HL-60 (cell line): ENCODE results near the gene RSPH1.

Experiments
- DNase-seq, 2 experiments: peaks; one replicate each; pipeline ENCODE4 v3.0.0-alpha.2; 2010 to 2020; ENCODE audit warnings: low read depth in 1 of 2, low spot score in 1 of 2
- H3K27ac ChIP-seq: fragments of 250-450 bp; sonication (Bioruptor Pico); replicated peaks from 2 replicates; pipeline ENCODE4 v1.5.1; 2020; ENCODE audit warnings: mild to moderate bottlenecking, moderate library complexity
- H3K27me3 ChIP-seq: fragments of 250-450 bp; sonication (Bioruptor Pico); 2 replicates; pipeline ENCODE4 v1.5.1; 2021; ENCODE audit warnings: mild to moderate bottlenecking, moderate library complexity; ENCODE audit not compliant: insufficient read depth, poor library complexity, severe bottlenecking
- H3K4me3 ChIP-seq: replicated peaks from 2 replicates; pipeline ENCODE4 v1.5.1; 2011; ENCODE audit warnings: mild to moderate bottlenecking, control low read depth, low read length; ENCODE audit not compliant: insufficient read depth
- GABPA ChIP-seq: IDR thresholded peaks from 2 replicates; pipeline ENCODE4 v1.6.1; 2012; ENCODE audit warnings: low read depth
- POLR2AphosphoS5 ChIP-seq: IDR thresholded peaks from 2 replicates; pipeline ENCODE4 v1.6.1; 2012; ENCODE audit warnings: low read depth
- SPI1 ChIP-seq: IDR thresholded peaks from 2 replicates; pipeline ENCODE4 v1.6.1; 2012; ENCODE audit warnings: low read depth, mild to moderate bottlenecking, borderline replicate concordance
- TF ChIP-seq, protein P1 (sequence below): IDR thresholded peaks from one replicate; pipeline ENCODE4 v1.5.1; 2011; ENCODE audit warnings: low read length, control low read depth, inconsistent platforms; ENCODE audit not compliant: insufficient read depth
- TF ChIP-seq, protein P2 (sequence below): IDR thresholded peaks from 2 replicates; pipeline ENCODE4 v1.6.1; 2012; ENCODE audit warnings: low read depth; ENCODE audit not compliant: insufficient replicate concordance

Gene RSPH1

DNA sequence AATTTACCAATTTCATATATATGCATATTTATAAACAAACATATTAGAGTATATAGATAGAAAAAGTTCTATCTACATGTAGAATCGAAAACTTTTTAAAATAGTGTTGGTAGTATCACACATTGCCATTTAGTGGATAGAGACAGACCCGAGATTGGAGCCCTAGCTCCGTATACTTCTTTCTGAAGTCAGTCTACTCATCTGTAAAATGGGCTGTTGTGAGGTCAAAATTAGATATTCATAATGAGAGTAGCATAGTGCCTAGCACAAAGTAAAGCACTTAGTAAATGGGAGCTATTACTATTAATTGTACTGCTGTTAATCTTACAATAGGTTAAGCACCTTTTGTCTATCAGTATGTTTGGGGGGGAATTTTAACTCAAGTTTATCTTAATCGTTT is 4.2 kb upstream of the RSPH1 start:
- no peak for TF ChIP-seq GABPA
- no peak for TF ChIP-seq POLR2AphosphoS5
- TF ChIP-seq SPI1: no peak
- TF ChIP-seq, protein P1, sequence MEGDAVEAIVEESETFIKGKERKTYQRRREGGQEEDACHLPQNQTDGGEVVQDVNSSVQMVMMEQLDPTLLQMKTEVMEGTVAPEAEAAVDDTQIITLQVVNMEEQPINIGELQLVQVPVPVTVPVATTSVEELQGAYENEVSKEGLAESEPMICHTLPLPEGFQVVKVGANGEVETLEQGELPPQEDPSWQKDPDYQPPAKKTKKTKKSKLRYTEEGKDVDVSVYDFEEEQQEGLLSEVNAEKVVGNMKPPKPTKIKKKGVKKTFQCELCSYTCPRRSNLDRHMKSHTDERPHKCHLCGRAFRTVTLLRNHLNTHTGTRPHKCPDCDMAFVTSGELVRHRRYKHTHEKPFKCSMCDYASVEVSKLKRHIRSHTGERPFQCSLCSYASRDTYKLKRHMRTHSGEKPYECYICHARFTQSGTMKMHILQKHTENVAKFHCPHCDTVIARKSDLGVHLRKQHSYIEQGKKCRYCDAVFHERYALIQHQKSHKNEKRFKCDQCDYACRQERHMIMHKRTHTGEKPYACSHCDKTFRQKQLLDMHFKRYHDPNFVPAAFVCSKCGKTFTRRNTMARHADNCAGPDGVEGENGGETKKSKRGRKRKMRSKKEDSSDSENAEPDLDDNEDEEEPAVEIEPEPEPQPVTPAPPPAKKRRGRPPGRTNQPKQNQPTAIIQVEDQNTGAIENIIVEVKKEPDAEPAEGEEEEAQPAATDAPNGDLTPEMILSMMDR: no peak
- TF ChIP-seq, protein P2, sequence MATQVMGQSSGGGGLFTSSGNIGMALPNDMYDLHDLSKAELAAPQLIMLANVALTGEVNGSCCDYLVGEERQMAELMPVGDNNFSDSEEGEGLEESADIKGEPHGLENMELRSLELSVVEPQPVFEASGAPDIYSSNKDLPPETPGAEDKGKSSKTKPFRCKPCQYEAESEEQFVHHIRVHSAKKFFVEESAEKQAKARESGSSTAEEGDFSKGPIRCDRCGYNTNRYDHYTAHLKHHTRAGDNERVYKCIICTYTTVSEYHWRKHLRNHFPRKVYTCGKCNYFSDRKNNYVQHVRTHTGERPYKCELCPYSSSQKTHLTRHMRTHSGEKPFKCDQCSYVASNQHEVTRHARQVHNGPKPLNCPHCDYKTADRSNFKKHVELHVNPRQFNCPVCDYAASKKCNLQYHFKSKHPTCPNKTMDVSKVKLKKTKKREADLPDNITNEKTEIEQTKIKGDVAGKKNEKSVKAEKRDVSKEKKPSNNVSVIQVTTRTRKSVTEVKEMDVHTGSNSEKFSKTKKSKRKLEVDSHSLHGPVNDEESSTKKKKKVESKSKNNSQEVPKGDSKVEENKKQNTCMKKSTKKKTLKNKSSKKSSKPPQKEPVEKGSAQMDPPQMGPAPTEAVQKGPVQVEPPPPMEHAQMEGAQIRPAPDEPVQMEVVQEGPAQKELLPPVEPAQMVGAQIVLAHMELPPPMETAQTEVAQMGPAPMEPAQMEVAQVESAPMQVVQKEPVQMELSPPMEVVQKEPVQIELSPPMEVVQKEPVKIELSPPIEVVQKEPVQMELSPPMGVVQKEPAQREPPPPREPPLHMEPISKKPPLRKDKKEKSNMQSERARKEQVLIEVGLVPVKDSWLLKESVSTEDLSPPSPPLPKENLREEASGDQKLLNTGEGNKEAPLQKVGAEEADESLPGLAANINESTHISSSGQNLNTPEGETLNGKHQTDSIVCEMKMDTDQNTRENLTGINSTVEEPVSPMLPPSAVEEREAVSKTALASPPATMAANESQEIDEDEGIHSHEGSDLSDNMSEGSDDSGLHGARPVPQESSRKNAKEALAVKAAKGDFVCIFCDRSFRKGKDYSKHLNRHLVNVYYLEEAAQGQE: no peak
- no peak for DNase-seq
- Histone ChIP-seq H3K27ac (no peak overlapping the region), H3K27me3 (peaks cover 4% of the 10 kb centered on the region), H3K4me3 (no peak overlapping the region)

DNA sequence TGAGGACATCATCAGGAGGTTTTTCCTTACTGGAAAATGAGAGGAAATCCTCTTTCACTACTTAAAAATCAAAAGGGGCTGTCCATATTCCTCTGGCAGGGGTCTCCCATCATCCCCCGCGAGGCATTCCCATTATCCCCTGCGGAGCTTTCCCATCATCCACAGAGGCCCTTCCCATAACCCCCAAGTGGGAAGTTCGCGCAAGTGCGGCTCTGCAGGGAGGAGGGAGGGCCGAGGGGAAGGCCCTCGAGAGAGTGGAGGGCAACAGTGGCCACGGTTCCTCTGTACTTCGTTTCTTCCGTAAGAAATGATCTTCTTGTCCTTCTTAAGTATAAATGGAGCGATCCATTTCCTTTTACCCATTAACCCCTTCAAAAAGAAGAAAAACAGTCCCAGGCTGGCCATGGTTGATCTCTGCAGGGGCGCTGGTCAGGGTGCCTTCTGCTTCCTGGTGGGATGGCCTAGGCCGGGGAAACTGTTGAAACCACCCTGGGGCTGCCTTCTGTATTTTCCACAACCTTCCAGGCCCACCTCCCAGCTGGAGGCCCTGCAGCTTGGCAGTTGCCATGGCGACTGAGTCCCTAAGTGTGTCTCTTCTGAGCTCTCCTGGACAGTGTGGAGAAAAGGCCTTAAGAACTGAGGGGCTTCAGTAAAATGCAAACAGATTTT is 3.6 kb upstream of the RSPH1 start:
- no peak for TF ChIP-seq SPI1
- TF ChIP-seq, protein P1: no peak
- TF ChIP-seq, protein P2: no peak
- TF ChIP-seq POLR2AphosphoS5: no peak
- TF ChIP-seq GABPA: no peak
- no peak overlapping the region for H3K27ac ChIP-seq
- no peak for DNase-seq
- H3K4me3 ChIP-seq: no peak overlapping the region
- H3K27me3 ChIP-seq: peaks cover 6% of the 10 kb centered on the region

DNA sequence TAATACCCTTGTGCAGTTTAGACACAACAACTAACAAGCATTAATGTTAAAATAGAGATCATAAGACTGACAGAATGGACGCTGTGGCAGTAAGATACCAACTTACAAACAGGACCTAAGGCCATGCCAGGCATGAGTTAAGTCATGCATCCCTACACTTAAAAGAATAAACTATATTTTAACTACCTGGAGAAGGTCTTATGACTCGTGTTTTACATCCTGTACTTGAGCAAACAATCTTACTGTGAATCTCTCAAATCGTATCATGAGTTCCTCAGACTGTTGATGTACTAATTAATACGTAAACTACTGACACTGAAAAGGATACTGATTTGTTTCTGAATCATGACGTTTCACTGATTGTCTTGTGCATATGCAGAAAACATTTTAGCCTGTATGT is 2.0 kb upstream of the RSPH1 start:
- TF ChIP-seq, protein P2: no peak
- TF ChIP-seq GABPA (no peak), SPI1 (no peak), POLR2AphosphoS5 (no peak)
- TF ChIP-seq, protein P1: no peak
- H3K27me3 ChIP-seq: peaks cover 8% of the 10 kb centered on the region
- H3K27ac ChIP-seq: no peak overlapping the region
- DNase-seq: no peak
- H3K4me3 ChIP-seq: no peak overlapping the region
